ENCODE results near the gene FLT1. TPM values are rescaled to one million over a fixed set of nuclear protein-coding genes. Genes with fewer than 3 reads are reported as not detected.

Gene FLT1
- total RNA-seq, 4 donors from 2014 or later = 11.1 to 37.9 (median 21.7) TPM

- Histone ChIP-seq H3K4me3 (no peak overlapping the region), H3K27ac (no peak overlapping the region), H3K36me3 (no peaks in the 10 kb centered on the region), H3K4me1 (no peaks in the 10 kb centered on the region), H3K27me3 (peaks cover 16% of the 10 kb centered on the region), H3K9me3 (no peaks in the 10 kb centered on the region)
- 70 to 79% methylated on average over 4 to 8 of the region's 8 CpGs for WGBS, 2 donors (ENCODE audit: low coverage in 1 of 2)
- ATAC-seq = no peak
- no peak for TF ChIP-seq POLR2A (IDR thresholded peaks at IDR 0.05)
- no peak for TF ChIP-seq EP300 (IDR thresholded peaks at IDR 0.05)
- no peak for TF ChIP-seq CTCF (IDR thresholded peaks at IDR 0.05)
- no peak for TF ChIP-seq POLR2AphosphoS5 (IDR thresholded peaks at IDR 0.05)
Measured at GRCh38 chr13:28522871-28523270, 27.9 kb upstream of the FLT1 start.

- TF ChIP-seq CTCF (IDR thresholded peaks at IDR 0.05) (no peak), EP300 (IDR thresholded peaks at IDR 0.05) (no peak), POLR2A (IDR thresholded peaks at IDR 0.05) (no peak), POLR2AphosphoS5 (IDR thresholded peaks at IDR 0.05) (no peak)
- WGBS, 2 donors (ENCODE audit: low coverage in 1 of 2) = 79 to 89% methylated on average over 4 of the region's 4 CpGs
- no peak overlapping the region for H3K4me3 ChIP-seq
- no peak for ATAC-seq
- H3K36me3 ChIP-seq = no peaks in the 10 kb centered on the region
- H3K27me3 ChIP-seq = peaks cover 11% of the 10 kb centered on the region
- no peak overlapping the region for H3K27ac ChIP-seq
- H3K9me3 ChIP-seq = peaks cover 0 to 15% (median 0%) of the 10 kb centered on the region in 3 donors
- no peaks in the 10 kb centered on the region for H3K4me1 ChIP-seq
Measured at GRCh38 chr13:28513745-28514144, 18.8 kb upstream of the FLT1 start.

GRCh38 chr13:28510542-28510941, 15.6 kb upstream of the FLT1 start:
- no peaks in the 10 kb centered on the region for H3K4me1 ChIP-seq
- 43% methylated on average over 1 of the region's 1 CpG; no CpG with 5 or more reads in 1 of the 2 donors for WGBS, 2 donors (ENCODE audit: low coverage in 1 of 2)
- ATAC-seq = no peak

GRCh38 chr13:28510066-28510465, 15.1 kb upstream of the FLT1 start:
- H3K36me3 ChIP-seq = no peaks in the 10 kb centered on the region
- TF ChIP-seq POLR2AphosphoS5 (IDR thresholded peaks at IDR 0.05) (no peak), EP300 (IDR thresholded peaks at IDR 0.05) (no peak), CTCF (IDR thresholded peaks at IDR 0.05) (no peak), POLR2A (IDR thresholded peaks at IDR 0.05) (no peak)
- peaks cover 0 to 19% (median 0%) of the 10 kb centered on the region in 3 donors for H3K9me3 ChIP-seq
- ATAC-seq = no peak
- no peaks in the 10 kb centered on the region for H3K4me1 ChIP-seq
- no peak overlapping the region for H3K4me3 ChIP-seq
- peaks cover 16% of the 10 kb centered on the region for H3K27me3 ChIP-seq
- H3K27ac ChIP-seq = no peak overlapping the region

More at GRCh38 chr13:28510542-28510941, 15.6 kb upstream of the FLT1 start:
- Histone ChIP-seq H3K27ac (no peak overlapping the region), H3K4me3 (no peak overlapping the region), H3K9me3 (peaks cover 0 to 21% (median 0%) of the 10 kb centered on the region in 3 donors), H3K36me3 (no peaks in the 10 kb centered on the region), H3K27me3 (peaks cover 19% of the 10 kb centered on the region)
- TF ChIP-seq CTCF (IDR thresholded peaks at IDR 0.05) = no peak
- no peak for TF ChIP-seq POLR2AphosphoS5 (IDR thresholded peaks at IDR 0.05)
- TF ChIP-seq EP300 (IDR thresholded peaks at IDR 0.05) = no peak
- TF ChIP-seq POLR2A (IDR thresholded peaks at IDR 0.05) = no peak

GRCh38 chr13:28505543-28506135, 10.7 kb upstream of the FLT1 start:
- ATAC-seq = no peak
- WGBS, 2 donors (ENCODE audit: low coverage in 1 of 2) = 60 to 63% methylated on average over 1 to 7 of the region's 7 CpGs
- H3K27ac ChIP-seq = no peak overlapping the region
- TF ChIP-seq POLR2A (IDR thresholded peaks at IDR 0.05) (no peak), EP300 (IDR thresholded peaks at IDR 0.05) (no peak), CTCF (IDR thresholded peaks at IDR 0.05) (no peak)
- H3K4me3 ChIP-seq = no peak overlapping the region
- no peaks in the 10 kb centered on the region for H3K36me3 ChIP-seq
- H3K4me1 ChIP-seq = no peaks in the 10 kb centered on the region
- peaks cover 22% of the 10 kb centered on the region for H3K27me3 ChIP-seq
- H3K9me3 ChIP-seq = peaks cover 0 to 6% (median 0%) of the 10 kb centered on the region in 3 donors
